Inflammatory macrophage (primary cell): ENCODE results near the gene BEST4.
"Not testable (repeated sequence)": the region's sequence is repeated elsewhere in the genome, so short reads cannot be mapped to it uniquely, and the experiment has no call there.

ENCODE experiments used
- DNase-seq, 2 donors: peaks; one replicate each; pipeline ENCODE4 v3.0.0-alpha.2; 2020 to 2022
- total RNA-seq, 18 experiments: gene quantifications; one replicate each; lab custom pipeline; 2026; ENCODE audit warnings: mixed read lengths in 6 of 18, inconsistent platforms in 2 of 18; lab: John Stamatoyannopoulos, UW

The BEST4 gene
- total RNA-seq = 0 to 1.1 (median 0.21) reads per million in 18 experiments

GRCh38 chr1:44788120-44788860 is at the start of gene BEST4:
Gene BEST4, minus strand, starts transcription at chr1:44788170. Its CDS starts 465 bp downstream, at chr1:44787705.
- no peak for DNase-seq

- peak; percentile 83 for DNase-seq
Measured at GRCh38 chr1:44835738-44836675, 48.0 kb upstream of the BEST4 start.

GRCh38 chr1:44834328-44834727 is 46.4 kb upstream of the BEST4 start:
- no peak for DNase-seq

GRCh38 chr1:44832056-44832705 is 44.2 kb upstream of the BEST4 start:
- no peak for DNase-seq

- no peak for DNase-seq
Measured at GRCh38 chr1:44831516-44831915, 43.5 kb upstream of the BEST4 start.

- DNase-seq = no peak
Measured at GRCh38 chr1:44830900-44831304, 42.9 kb upstream of the BEST4 start.

- DNase-seq = peak in 1 of 2 donors; percentile 34
Measured at GRCh38 chr1:44829506-44830384, 41.8 kb upstream of the BEST4 start.

- DNase-seq = no peak
Measured at GRCh38 chr1:44828841-44829440, 41.0 kb upstream of the BEST4 start.

- DNase-seq = no peak
Measured at GRCh38 chr1:44828003-44828651, 40.2 kb upstream of the BEST4 start.

- no peak for DNase-seq
Measured at GRCh38 chr1:44827197-44828002, 39.4 kb upstream of the BEST4 start.

- DNase-seq = peak; percentile 89 to 92
Measured at GRCh38 chr1:44826375-44827196, 38.6 kb upstream of the BEST4 start.

- DNase-seq = not testable (repeated sequence)
Measured at GRCh38 chr1:44824392-44824791, 36.4 kb upstream of the BEST4 start.

- DNase-seq = no peak
Measured at GRCh38 chr1:44822981-44823451, 35.0 kb upstream of the BEST4 start.

- DNase-seq = no peak
Measured at GRCh38 chr1:44822131-44822701, 34.2 kb upstream of the BEST4 start.

GRCh38 chr1:44821240-44821715 is 33.3 kb upstream of the BEST4 start:
- no peak for DNase-seq

- no peak for DNase-seq
Measured at GRCh38 chr1:44820328-44821239, 32.6 kb upstream of the BEST4 start.

- peak; percentile 92 to 98 for DNase-seq
Measured at GRCh38 chr1:44819608-44820327, 31.8 kb upstream of the BEST4 start.
